Loucy (cell line): ENCODE measurements around the gene RAB44.

Experiments
- H2AFZ ChIP-seq: fragments of 200-600 bp; sonication (generic); 2 replicates; pipeline ENCODE4 v1.6.0; 2016; ENCODE audit warnings: antibody characterized with exemption, mild to moderate bottlenecking, low read length, moderate library complexity
- H3F3A ChIP-seq: fragments of 200-600 bp; 2 replicates; pipeline ENCODE4 v1.6.0; 2016; ENCODE audit warnings: antibody characterized with exemption, low read depth, mild to moderate bottlenecking
- H3K27me3 ChIP-seq: fragments of 200-600 bp; sonication (generic); 2 replicates; pipeline ENCODE4 v1.6.1; 2014; ENCODE audit warnings: low read length, mild to moderate bottlenecking; ENCODE audit not compliant: insufficient read depth, poor library complexity, severe bottlenecking
- H3K36me3 ChIP-seq: fragments of 200-600 bp; sonication (generic); 2 replicates; pipeline ENCODE4 v1.6.1; 2016; ENCODE audit warnings: low read length; ENCODE audit not compliant: insufficient read depth
- H3K4me1 ChIP-seq: fragments of 200-600 bp; sonication (generic); 2 replicates; pipeline ENCODE4 v1.5.1; 2014; ENCODE audit warnings: low read length, mild to moderate bottlenecking; ENCODE audit not compliant: insufficient read depth, poor library complexity, severe bottlenecking
- H3K4me2 ChIP-seq: fragments of 200-600 bp; sonication (generic); 2 replicates; pipeline ENCODE4 v1.6.0; 2014; ENCODE audit warnings: antibody characterized with exemption, low read length, low read depth, mild to moderate bottlenecking; ENCODE audit not compliant: poor library complexity, severe bottlenecking
- H3K4me3 ChIP-seq: fragments of 200-600 bp; sonication (generic); 2 replicates; pipeline ENCODE4 v1.5.1; 2014; ENCODE audit warnings: low read length, mild to moderate bottlenecking, mixed read lengths; ENCODE audit not compliant: poor library complexity, severe bottlenecking
- H3K79me2 ChIP-seq: fragments of 200-600 bp; sonication (generic); 2 replicates; pipeline ENCODE4 v1.6.1; 2014; ENCODE audit warnings: low read length; ENCODE audit not compliant: insufficient read depth
- H3K9ac ChIP-seq: fragments of 200-600 bp; sonication (generic); 2 replicates; pipeline ENCODE4 v1.6.0; 2014; ENCODE audit warnings: mild to moderate bottlenecking, low read depth, low read length, moderate library complexity; ENCODE audit not compliant: poor library complexity, severe bottlenecking
- H3K9me2 ChIP-seq: fragments of 200-600 bp; sonication (generic); replicated peaks from 2 replicates; pipeline ENCODE4 v1.6.1; 2016; ENCODE audit warnings: low read depth, low read length, mixed read lengths
- H3K9me3 ChIP-seq: fragments of 200-600 bp; sonication (generic); 2 replicates; pipeline ENCODE4 v1.6.1; 2014; ENCODE audit warnings: mild to moderate bottlenecking, antibody characterized with exemption, low read length, low read depth; ENCODE audit not compliant: insufficient read depth
- H4K20me1 ChIP-seq: fragments of 200-600 bp; sonication (generic); 2 replicates; pipeline ENCODE4 v1.6.0; 2014; ENCODE audit warnings: antibody characterized with exemption, low read length, mild to moderate bottlenecking; ENCODE audit not compliant: insufficient read depth, poor library complexity, severe bottlenecking
- CTCF ChIP-seq: fragments of 200-600 bp; sonication (generic); conservative IDR thresholded peaks from 2 replicates; pipeline ENCODE4 v1.5.1; 2014; ENCODE audit warnings: mild to moderate bottlenecking, antibody characterized with exemption, low read length
- EZH2phosphoT487 ChIP-seq: fragments of 200-600 bp; IDR thresholded peaks from 2 replicates; pipeline ENCODE4 v1.6.1; 2018; ENCODE audit warnings: antibody characterized with exemption, mild to moderate bottlenecking, moderate library complexity, borderline replicate concordance

RAB44 gene

DNA sequence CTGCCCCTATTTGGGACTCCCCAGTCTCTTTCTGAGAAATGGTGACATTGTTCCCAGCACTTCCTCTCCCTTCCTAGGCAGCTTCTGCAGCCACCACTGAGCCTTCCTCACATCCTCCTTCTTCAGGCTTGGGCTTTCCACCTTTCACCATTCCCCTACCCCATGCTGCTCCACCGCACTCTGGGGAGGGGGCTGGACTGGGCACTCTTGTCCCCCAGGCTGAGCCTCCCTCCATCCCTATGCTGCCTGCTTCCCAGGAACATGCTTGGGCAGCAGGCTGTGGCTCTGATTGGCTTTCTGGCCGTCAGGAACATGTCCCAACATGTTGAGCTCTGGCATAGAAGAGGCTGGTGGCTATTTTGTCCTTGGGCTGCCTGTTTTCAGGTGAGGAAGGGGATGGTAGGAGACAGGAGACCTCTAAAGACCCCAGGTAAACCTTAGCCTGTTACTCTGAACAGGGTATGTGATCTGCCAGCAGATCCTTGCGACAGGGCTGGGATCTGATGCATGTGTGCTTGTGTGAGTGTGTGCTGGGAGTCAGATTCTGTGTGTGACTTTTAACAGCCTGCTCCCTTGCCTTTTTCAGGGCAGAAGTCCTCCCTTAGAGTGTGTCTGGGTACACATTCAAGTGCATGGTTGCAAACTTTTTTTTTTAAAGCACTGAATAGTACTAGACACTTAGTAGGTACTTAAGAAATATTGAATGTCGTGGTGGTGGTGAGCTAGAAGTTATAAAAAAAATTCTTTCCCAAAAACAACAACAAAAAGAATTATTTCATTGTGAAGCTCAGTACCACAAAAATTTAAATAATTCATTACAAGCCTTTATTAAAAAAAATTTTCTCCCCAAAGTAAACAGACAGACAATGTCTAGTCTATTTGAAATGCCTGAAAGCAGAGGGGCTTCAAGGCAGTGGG lies 21.2 kb upstream of the RAB44 start:
- H3K9ac ChIP-seq = peak overlapping the region; percentile 59

DNA sequence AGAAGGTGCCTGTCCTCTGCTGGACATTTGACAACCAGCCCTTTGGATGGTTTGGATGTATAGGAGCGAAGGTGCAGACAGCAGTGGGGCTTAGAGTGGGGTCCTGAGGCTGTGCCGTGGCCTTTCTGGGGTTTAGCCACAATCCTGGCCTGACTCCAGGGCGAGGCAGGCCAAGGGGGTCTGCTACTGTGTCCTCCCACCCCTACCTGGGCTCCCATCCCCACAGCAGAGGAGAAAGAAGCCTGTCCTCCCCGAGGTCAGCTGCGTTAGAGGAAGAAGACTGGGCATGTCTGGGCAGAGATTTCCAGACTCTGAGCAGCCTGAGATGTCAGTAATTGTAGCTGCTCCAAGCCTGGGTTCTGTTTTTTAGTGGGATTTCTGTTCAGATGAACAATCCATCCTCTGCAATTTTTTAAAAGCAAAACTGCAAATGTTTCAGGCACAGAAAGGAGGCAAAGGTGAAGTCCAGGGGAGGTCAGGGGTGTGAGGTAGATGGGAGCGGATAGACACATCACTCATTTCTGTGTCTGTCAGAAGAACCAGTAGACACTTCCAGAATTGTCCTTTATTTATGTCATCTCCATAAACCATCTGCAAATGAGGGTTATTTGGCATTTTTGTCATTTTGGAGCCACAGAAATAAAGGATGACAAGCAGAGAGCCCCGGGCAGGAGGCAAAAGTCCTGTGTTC lies 20.4 kb upstream of the RAB44 start:
- peaks cover 6% of the 10 kb centered on the region; the same call in 1 of the 2 replicates for H3F3A ChIP-seq
- H3K9me3 ChIP-seq = no peaks in the 10 kb centered on the region
- H3K4me2 ChIP-seq = no peak overlapping the region
- no peak overlapping the region for H2AFZ ChIP-seq
- H3K9me2 ChIP-seq = no peaks in the 10 kb centered on the region
- H3K36me3 ChIP-seq = no peaks in the 10 kb centered on the region
- no peaks in the 10 kb centered on the region for H3K27me3 ChIP-seq
- TF ChIP-seq CTCF (no peak), EZH2phosphoT487 (no peak)
- peaks cover 40% of the 10 kb centered on the region for H3K4me1 ChIP-seq
- H3K9ac ChIP-seq = peak overlapping the region; percentile 59
- no peak overlapping the region for H3K4me3 ChIP-seq
- H3K79me2 ChIP-seq = peaks cover 5% of the 10 kb centered on the region; the same call in 1 of the 2 replicates
- no peaks in the 10 kb centered on the region for H4K20me1 ChIP-seq

More for the DNA sequence above, 21.2 kb upstream of the RAB44 start:
- Histone ChIP-seq H4K20me1 (no peaks in the 10 kb centered on the region), H3K79me2 (no peaks in the 10 kb centered on the region; the same call in 1 of the 2 replicates), H3K4me2 (no peak overlapping the region), H3F3A (peaks cover 6% of the 10 kb centered on the region; the same call in 1 of the 2 replicates), H3K4me1 (peaks cover 35% of the 10 kb centered on the region), H3K4me3 (no peak overlapping the region), H3K27me3 (no peaks in the 10 kb centered on the region), H3K36me3 (no peaks in the 10 kb centered on the region), H2AFZ (no peak overlapping the region), H3K9me2 (no peaks in the 10 kb centered on the region), H3K9me3 (no peaks in the 10 kb centered on the region)
- TF ChIP-seq CTCF (no peak), EZH2phosphoT487 (no peak)

GRCh38 chr6:36677753-36678487 lies 19.7 kb upstream of the RAB44 start:
- Histone ChIP-seq H3K36me3 (no peaks in the 10 kb centered on the region), H3K4me1 (peaks cover 47% of the 10 kb centered on the region), H3F3A (peaks cover 6% of the 10 kb centered on the region; the same call in 1 of the 2 replicates), H2AFZ (no peak overlapping the region), H3K4me3 (peak overlapping the region; percentile 83), H3K79me2 (peaks cover 10% of the 10 kb centered on the region), H3K27me3 (no peaks in the 10 kb centered on the region), H3K4me2 (peak overlapping the region; percentile 94), H3K9ac (peak overlapping the region; percentile 59), H3K9me3 (no peaks in the 10 kb centered on the region), H4K20me1 (no peaks in the 10 kb centered on the region), H3K9me2 (no peaks in the 10 kb centered on the region)
- TF ChIP-seq EZH2phosphoT487 = no peak
- TF ChIP-seq CTCF = peak; percentile 35; the same call in 1 of the 2 replicates
